H1 (cell line): Measurements from ENCODE around the gene MADD. TPM values are rescaled to one million over a fixed set of nuclear protein-coding genes. Genes with fewer than 3 reads are reported as not detected.

ENCODE experiments used
- CTCF ChIA-PET: fragments of 300-600 bp; sonication (Branson Sonifier 250); formaldehyde crosslinking; loops from one replicate; lab custom pipeline; 2021; ENCODE audit not compliant: partially characterized antibody; lab: Charles Lee
- POLR2A ChIA-PET: fragments of 300-600 bp; sonication (Branson Sonifier 250); formaldehyde crosslinking; loops from one replicate; lab custom pipeline; 2021; ENCODE audit warnings: inconsistent platforms; ENCODE audit not compliant: partially characterized antibody; lab: Charles Lee
- DNase-seq, 2 experiments: peaks; one replicate each; pipeline versions ENCODE4 v3.0.0 to v3.0.0-alpha.2; 2010 to 2022; ENCODE audit warnings: low spot score in 2 of 2, low read depth in 1 of 2, mixed read lengths in 1 of 2
- FAIRE-seq: peaks from 2 replicates; lab custom pipeline; 2011; peaks lifted over from hg19 to GRCh38; lab: Jason Lieb, UNC
- H2AFZ ChIP-seq: 2 replicates; pipeline ENCODE4 v1.8.1; 2012; ENCODE audit warnings: low read length, inconsistent platforms
- H2AK5ac ChIP-seq: 2 replicates; pipeline ENCODE4 v1.6.1; 2013; ENCODE audit warnings: low read depth, low read length
- H2BK120ac ChIP-seq: replicated peaks from 2 replicates; pipeline ENCODE3; 2013; ENCODE audit warnings: low read depth, low read length, inconsistent platforms
- H2BK12ac ChIP-seq: 2 replicates; pipeline ENCODE4 v1.6.1; 2013; ENCODE audit warnings: low read depth, low read length
- H2BK15ac ChIP-seq: 2 replicates; pipeline ENCODE4 v1.6.1; 2013; ENCODE audit warnings: low read length
- H2BK20ac ChIP-seq: 2 replicates; pipeline ENCODE4 v1.6.1; 2013; ENCODE audit warnings: low read length
- H2BK5ac ChIP-seq: 2 replicates; pipeline ENCODE4 v1.6.1; 2013; ENCODE audit warnings: low read depth, low read length
- H3K14ac ChIP-seq: 2 replicates; pipeline ENCODE4 v1.6.1; 2013; ENCODE audit warnings: inconsistent platforms; ENCODE audit not compliant: insufficient read length
- H3K18ac ChIP-seq: 2 replicates; pipeline ENCODE4 v1.6.1; 2013; ENCODE audit warnings: low read length; ENCODE audit errors: extremely low read depth
- H3K23ac ChIP-seq: 2 replicates; pipeline ENCODE4 v1.6.1; 2013; ENCODE audit warnings: inconsistent platforms; ENCODE audit not compliant: insufficient read length
- H3K23me2 ChIP-seq: 2 replicates; pipeline ENCODE4 v1.6.1; 2013; ENCODE audit warnings: low read depth, low read length
- H3K27ac ChIP-seq: 2 replicates; pipeline ENCODE4 v1.6.1; 2011; ENCODE audit warnings: low read depth, low read length, inconsistent platforms
- H3K27me3 ChIP-seq, 4 experiments: replicated peaks in 1 of 4; 1 replicate in 1 of 4; 2 replicates in 3 of 4; pipeline versions ENCODE4 v1.6.1 to v1.8.1; 2011 to 2013; ENCODE audit warnings: low read length in 3 of 4, mild to moderate bottlenecking in 3 of 4, inconsistent platforms in 2 of 4, mixed read lengths in 2 of 4, moderate library complexity in 1 of 4; ENCODE audit not compliant: control insufficient read depth in 3 of 4, insufficient read depth in 3 of 4; ENCODE audit errors: extremely low read depth in 1 of 4
- H3K36me3 ChIP-seq, 4 experiments: 2 replicates each; pipeline versions ENCODE4 v1.6.1 to v1.8.1; 2011 to 2013; ENCODE audit warnings: mild to moderate bottlenecking in 4 of 4, low read length in 3 of 4, moderate library complexity in 2 of 4, control low read depth in 1 of 4, inconsistent platforms in 1 of 4; ENCODE audit not compliant: insufficient read depth in 4 of 4, control insufficient read depth in 2 of 4
- H3K4ac ChIP-seq: replicated peaks from 2 replicates; pipeline ENCODE3; 2013; ENCODE audit warnings: low read length, low read depth, mixed read lengths, inconsistent platforms; ENCODE audit not compliant: insufficient read length
- H3K4me1 ChIP-seq, 4 experiments: replicated peaks in 1 of 4; 1 replicate in 1 of 4; 2 replicates in 3 of 4; pipeline versions ENCODE4 v1.6.1 to v1.8.1; 2011 to 2013; ENCODE audit warnings: low read length in 3 of 4, inconsistent platforms in 2 of 4, mixed read lengths in 1 of 4; ENCODE audit not compliant: insufficient read depth in 4 of 4, control insufficient read depth in 3 of 4
- H3K4me2 ChIP-seq, 2 experiments: 2 replicates each; pipeline versions ENCODE4 v1.6.1 to v1.8.1; 2011 to 2013; ENCODE audit warnings: low read depth in 2 of 2, low read length in 2 of 2, control low read depth in 1 of 2, inconsistent platforms in 1 of 2, mild to moderate bottlenecking in 1 of 2; ENCODE audit not compliant: insufficient read depth in 1 of 2
- H3K4me3 ChIP-seq, 4 experiments: fragments of 200-600, 300-600 bp in 1 of 4; sonication (generic), shearing (Covaris generic), sonication (Bioruptor Twin) in 1 of 4; 2 replicates each; pipeline versions ENCODE4 v1.5.1 to v1.8.1; 2011 to 2016; ENCODE audit warnings: low read length in 4 of 4, low read depth in 3 of 4, control low read depth in 2 of 4, inconsistent platforms in 2 of 4, mild to moderate bottlenecking in 2 of 4, mixed read lengths in 1 of 4, moderate library complexity in 1 of 4; ENCODE audit not compliant: insufficient read depth in 2 of 4; ENCODE audit errors: extremely low read depth in 1 of 4
- H3K56ac ChIP-seq: replicated peaks from 2 replicates; pipeline ENCODE3; 2013; ENCODE audit warnings: low read depth, mild to moderate bottlenecking, mixed read lengths, low read length, inconsistent platforms; ENCODE audit not compliant: insufficient read length
- H3K79me1 ChIP-seq: 2 replicates; pipeline ENCODE4 v1.6.1; 2013; ENCODE audit warnings: low read depth, low read length, control low read depth
- H3K79me2 ChIP-seq, 2 experiments: 2 replicates each; pipeline versions ENCODE4 v1.6.1 to v1.8.1; 2012 to 2013; ENCODE audit warnings: low read length in 2 of 2, mild to moderate bottlenecking in 2 of 2, inconsistent platforms in 1 of 2; ENCODE audit not compliant: insufficient read depth in 2 of 2, control insufficient read depth in 1 of 2
- H3K9ac ChIP-seq, 4 experiments: replicated peaks in 1 of 4; 1 replicate in 1 of 4; 2 replicates in 3 of 4; pipeline versions ENCODE4 v1.6.1 to v1.8.1; 2011 to 2013; ENCODE audit warnings: low read depth in 3 of 4, low read length in 3 of 4, control low read depth in 2 of 4, mild to moderate bottlenecking in 2 of 4, moderate library complexity in 2 of 4, inconsistent platforms in 1 of 4; ENCODE audit errors: extremely low read depth in 1 of 4
- H3K9me3 ChIP-seq, 2 experiments: 2 replicates each; pipeline versions ENCODE4 v1.6.1 to v1.8.1; 2012 to 2013; ENCODE audit warnings: mild to moderate bottlenecking in 2 of 2, moderate library complexity in 2 of 2, control low read depth in 1 of 2, inconsistent platforms in 1 of 2, low read depth in 1 of 2, low read length in 1 of 2, mixed read lengths in 1 of 2; ENCODE audit not compliant: insufficient read depth in 2 of 2
- H4K20me1 ChIP-seq, 2 experiments: replicated peaks in 1 of 2; 2 replicates each; pipeline versions ENCODE3 to v1.8.1; 2011 to 2013; ENCODE audit warnings: inconsistent platforms in 2 of 2, low read length in 2 of 2, mild to moderate bottlenecking in 1 of 2; ENCODE audit not compliant: insufficient read depth in 2 of 2, control insufficient read depth in 1 of 2
- H4K5ac ChIP-seq: 2 replicates; pipeline ENCODE4 v1.6.1; 2013; ENCODE audit warnings: low read length, low read depth, mixed read lengths, inconsistent platforms; ENCODE audit not compliant: insufficient read length
- H4K8ac ChIP-seq: 2 replicates; pipeline ENCODE4 v1.8.0; 2013; ENCODE audit warnings: mild to moderate bottlenecking, moderate library complexity, low read length, inconsistent platforms; ENCODE audit not compliant: insufficient read depth; ENCODE audit errors: extremely low read depth
- H4K91ac ChIP-seq: replicated peaks from 2 replicates; pipeline ENCODE3; 2013; ENCODE audit warnings: low read length, mixed read lengths, inconsistent platforms; ENCODE audit not compliant: insufficient read length
- WGBS, 2 experiments: shearing (Covaris generic) in 1 of 2; methylation state at CpG; one replicate each; pipeline versions ENCODE4 v1.1.6 to v1.1.7; 2013 to 2015; ENCODE audit warnings: low lambda C conversion rate in 2 of 2, mixed read lengths in 2 of 2, inconsistent platforms in 1 of 2, low coverage in 1 of 2, missing lambda C conversion rate in 1 of 2; ENCODE audit not compliant: insufficient replicate concordance in 2 of 2, insufficient coverage in 1 of 2, insufficient read length in 1 of 2; ENCODE audit errors: extremely low coverage in 1 of 2, missing lambda C conversion rate in 1 of 2; 5-methylcytosine and 5-hydroxymethylcytosine counted together
- polyA plus RNA-seq, 7 experiments: library from polyadenylated mRNA; depleted of rRNA in 3 of 7; stranded (reverse) in 5 of 7; unstranded in 2 of 7; fragments of >200 nt in 5 of 7; fragments of 200-250 nt in 2 of 7; gene quantifications; 1 replicate in 5 of 7; 2 replicates in 1 of 7; 4 replicates in 1 of 7; pipeline versions ENCODE4 v1.2.1 to v1.2.3, GENCODE V29; 2011 to 2013; ENCODE audit warnings: missing spikeins in 2 of 7, mixed read lengths in 2 of 7
- total RNA-seq: library from RNA; stranded (reverse); fragmentation: NEBNext Ultra II Directional; extraction: Animal tissue kit (Norgen Biotek cat#: 25700); gene quantifications from 2 replicates; pipeline ENCODE4 v1.2.1, GENCODE V29; 2021

The MADD gene
- total and polyA plus RNA-seq, 2 of the 8 experiments (the other 6 are each of a cell fraction or from before 2014, with no cell fraction given): 32.5 to 45.4 TPM

DNA sequence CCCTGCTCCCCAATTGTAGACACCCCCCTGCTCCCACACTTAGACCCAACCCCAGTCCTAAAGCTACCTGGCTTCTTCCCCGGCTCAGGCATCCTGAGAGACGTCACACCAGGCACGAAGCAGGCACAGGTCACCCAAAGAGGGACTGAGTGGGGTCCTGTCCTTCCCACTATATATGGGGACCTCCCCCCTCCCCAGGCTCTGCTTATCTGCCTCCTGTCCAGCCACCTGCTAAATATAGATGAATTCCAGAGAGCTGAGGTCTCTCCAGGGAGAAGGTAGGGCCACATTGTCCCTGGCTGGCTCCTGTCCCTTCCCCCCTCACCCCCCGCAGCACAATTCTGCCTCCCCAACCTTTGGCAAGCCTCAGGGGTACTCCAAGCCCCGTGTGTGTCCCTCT, 82.6 kb downstream of the MADD start, which contains the start of gene MYBPC3:
MYBPC3 (minus strand) TSS at position 147 of the 400 bp plus-strand sequence; CDS start at position 92, 55 bp downstream.
- DNase-seq (no peak), FAIRE-seq (no peak)
- Histone ChIP-seq H3K18ac (no peak within 1 kb of the TSS), H2BK5ac (peak within 1 kb of the TSS; percentile 35; the same call in 1 of the 2 replicates), H3K79me2 (no peaks in the 10 kb centered on the region), H4K20me1 (peaks cover 0 to 12% of the 10 kb centered on the region in 2 experiments), H3K4me1 (peaks cover 0 to 12% (median 5%) of the 10 kb centered on the region in 4 experiments; a peak in 6 of 7 replicates), H2AK5ac (no peak within 1 kb of the TSS), H3K56ac (no peak within 1 kb of the TSS), H3K27ac (no peak within 1 kb of the TSS), H3K4me2 (no peak within 1 kb of the TSS), H3K23ac (no peak within 1 kb of the TSS), H3K9ac (no peak within 1 kb of the TSS), H3K14ac (no peak within 1 kb of the TSS), H3K36me3 (no peaks in the 10 kb centered on the region; a peak in 1 of 8 replicates), H3K4ac (no peak within 1 kb of the TSS), H4K8ac (no peak within 1 kb of the TSS), H4K91ac (no peak within 1 kb of the TSS), H3K9me3 (peaks cover 0 to 5% of the 10 kb centered on the region in 2 experiments; a peak in 1 of 4 replicates), H3K27me3 (no peaks in the 10 kb centered on the region), H3K79me1 (no peaks in the 10 kb centered on the region), H2AFZ (no peak within 1 kb of the TSS), H2BK120ac (no peak within 1 kb of the TSS), H3K23me2 (peaks cover 11% of the 10 kb centered on the region), H3K4me3 (no peak within 1 kb of the TSS), H4K5ac (no peak within 1 kb of the TSS), H2BK12ac (no peak within 1 kb of the TSS), H2BK20ac (no peak within 1 kb of the TSS), H2BK15ac (no peak within 1 kb of the TSS)
- POLR2A ChIA-PET: interaction anchor here (1.3 kb wide), 2 partner anchors 88 to 104 kb away, joined by 3 to 5 read pairs; partner anchors contain the start of gene ACP2
- 91% methylated on average over 5 of the region's 5 CpGs; no CpG with 5 or more reads in 1 of the 2 experiments for WGBS, 2 experiments
- CTCF ChIA-PET: interaction anchor here (1.5 to 5.9 kb wide), 7 partner anchors 20 to 173 kb away, joined by 3 to 24 read pairs (median 5); partner anchors contain the start of gene NR1H3
